Fibroblast of upper back skin (primary cell): ENCODE measurements around the gene ILDR2.

ENCODE experiments used
- DNase-seq: peaks from one replicate; pipeline ENCODE4 v3.0.0-alpha.2; 2013

ILDR2 gene, protein sequence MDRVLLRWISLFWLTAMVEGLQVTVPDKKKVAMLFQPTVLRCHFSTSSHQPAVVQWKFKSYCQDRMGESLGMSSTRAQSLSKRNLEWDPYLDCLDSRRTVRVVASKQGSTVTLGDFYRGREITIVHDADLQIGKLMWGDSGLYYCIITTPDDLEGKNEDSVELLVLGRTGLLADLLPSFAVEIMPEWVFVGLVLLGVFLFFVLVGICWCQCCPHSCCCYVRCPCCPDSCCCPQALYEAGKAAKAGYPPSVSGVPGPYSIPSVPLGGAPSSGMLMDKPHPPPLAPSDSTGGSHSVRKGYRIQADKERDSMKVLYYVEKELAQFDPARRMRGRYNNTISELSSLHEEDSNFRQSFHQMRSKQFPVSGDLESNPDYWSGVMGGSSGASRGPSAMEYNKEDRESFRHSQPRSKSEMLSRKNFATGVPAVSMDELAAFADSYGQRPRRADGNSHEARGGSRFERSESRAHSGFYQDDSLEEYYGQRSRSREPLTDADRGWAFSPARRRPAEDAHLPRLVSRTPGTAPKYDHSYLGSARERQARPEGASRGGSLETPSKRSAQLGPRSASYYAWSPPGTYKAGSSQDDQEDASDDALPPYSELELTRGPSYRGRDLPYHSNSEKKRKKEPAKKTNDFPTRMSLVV

DNA sequence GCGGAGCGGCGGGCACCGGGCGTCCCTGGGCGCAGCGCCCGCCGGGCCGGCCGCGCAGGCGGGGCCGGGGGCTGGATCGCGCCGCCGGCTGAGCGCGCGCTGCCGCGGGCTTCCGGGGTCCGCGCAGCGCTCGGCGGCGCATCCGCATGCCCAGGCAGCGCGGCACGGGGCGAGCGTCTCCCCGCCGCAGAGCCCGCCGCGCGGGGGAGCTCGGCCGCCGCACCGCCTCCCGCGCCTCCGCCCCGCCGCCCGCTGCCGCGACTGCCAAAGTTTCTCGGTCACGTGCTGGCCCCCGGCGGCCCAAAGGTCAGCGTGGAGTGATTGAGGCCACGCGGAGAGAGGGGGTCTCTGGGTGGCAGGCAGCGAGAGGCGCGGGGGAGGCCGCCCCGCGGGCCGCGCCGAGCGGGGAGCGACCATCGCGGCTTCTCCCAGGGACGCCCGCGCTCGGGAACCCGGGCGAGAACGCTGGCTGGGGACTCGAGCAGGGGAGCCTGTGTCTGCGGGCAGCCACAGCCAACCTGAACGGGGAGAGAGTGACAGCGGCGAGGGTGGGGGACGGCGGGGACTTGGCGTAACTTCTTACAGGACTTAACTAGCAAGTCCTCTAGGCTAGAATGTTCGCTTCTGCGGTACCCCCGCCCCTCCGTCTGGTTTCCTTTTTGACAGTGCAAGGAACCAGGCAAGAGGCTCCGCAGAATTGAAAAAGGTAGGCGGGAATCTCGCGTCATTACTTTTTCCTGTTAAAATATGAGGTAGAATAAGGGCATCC, at the start of gene ILDR2:
ILDR2 (minus strand) TSS at position 180 of the 769 bp plus-strand sequence. CDS start 272 bp downstream, outside the sequence.
- peak; percentile 8 for DNase-seq

DNA sequence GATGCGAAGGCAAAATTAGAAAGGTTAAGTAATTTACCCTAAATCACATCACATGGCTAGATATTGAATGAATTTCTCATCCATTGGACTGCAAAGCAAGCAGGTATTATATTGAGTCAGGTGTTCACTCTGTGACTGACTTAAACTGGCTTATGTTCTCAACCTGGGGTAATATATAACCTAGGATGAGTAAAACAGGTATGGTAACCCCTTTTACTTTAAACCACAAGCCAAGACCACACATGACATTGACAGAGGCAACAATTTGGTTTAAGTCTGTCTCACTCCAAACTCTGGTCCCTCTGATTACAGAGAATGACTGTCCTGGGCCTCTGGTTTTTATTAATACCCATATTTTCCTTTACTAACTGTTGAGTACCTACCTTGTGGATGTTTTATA, 47.0 kb upstream of the ILDR2 start:
- DNase-seq, result no peak

DNA sequence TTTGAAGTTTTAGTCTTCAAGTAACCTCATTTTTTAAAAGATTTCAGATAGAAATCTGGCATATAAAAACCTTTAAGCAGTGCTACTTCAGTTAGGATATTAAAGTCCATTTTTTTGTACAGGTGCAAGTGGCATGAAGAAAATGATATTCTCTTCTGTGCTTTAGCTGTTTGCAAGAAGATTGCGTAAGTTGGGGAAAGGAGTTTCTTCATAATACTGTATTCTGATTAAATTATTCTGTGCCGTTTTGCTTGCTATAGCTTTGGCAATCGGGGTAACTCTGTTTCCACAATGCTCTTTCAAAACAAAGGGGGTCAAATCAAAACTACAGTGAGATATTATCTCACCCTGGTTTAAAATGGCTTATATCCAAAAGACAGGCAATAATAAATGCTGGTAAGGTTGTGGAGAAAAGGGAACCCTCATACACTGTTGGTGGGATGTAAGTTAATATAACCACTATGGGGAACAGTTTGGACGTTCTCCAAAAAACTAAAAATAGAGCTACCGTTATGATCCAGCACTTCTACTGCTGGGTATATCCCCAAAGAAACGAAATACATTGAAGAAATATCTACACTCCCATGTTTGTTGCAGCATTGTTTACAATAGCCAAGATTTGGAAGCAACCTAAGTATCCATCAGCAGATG, 40.9 kb upstream of the ILDR2 start:
- DNase-seq, result no peak

DNA sequence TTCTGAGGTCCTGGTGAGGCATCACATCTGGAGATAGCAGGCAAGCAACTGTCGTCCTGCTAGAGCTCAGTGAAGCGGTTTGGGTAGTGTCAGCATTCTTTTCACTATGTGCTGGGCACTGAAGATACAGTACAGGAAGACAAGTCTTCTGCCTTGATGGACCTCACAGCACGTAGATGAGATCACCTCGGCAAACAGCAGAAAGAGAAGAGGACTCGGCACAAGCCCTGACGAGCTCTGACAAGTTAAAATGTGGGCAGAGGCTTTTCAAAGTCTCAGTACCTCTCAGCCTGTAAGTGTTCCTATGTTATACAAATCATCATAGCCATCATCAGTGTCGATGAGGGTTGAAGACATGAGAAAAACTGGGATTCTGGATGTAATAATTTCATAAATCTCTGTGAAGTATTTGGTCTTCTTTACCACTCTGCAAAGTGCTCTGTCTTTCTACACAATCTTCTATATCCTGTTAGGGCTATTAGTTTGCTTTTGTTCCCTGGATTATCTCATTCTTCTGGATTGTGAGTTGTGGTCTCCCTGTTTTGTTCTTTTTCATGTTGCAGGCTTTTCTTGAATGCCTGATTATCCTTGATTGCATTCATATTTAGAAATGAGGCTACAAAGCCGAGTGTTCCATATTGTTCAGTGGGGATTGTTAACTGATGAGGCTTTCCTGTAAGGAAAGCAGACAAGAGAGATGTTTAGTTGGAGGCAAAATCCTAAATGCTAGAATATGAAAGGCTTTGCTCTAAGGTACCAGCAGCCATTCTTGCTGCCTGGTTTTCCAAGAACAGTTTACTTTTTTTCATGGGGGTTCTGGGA, 38.0 kb upstream of the ILDR2 start:
- DNase-seq, result no peak

DNA sequence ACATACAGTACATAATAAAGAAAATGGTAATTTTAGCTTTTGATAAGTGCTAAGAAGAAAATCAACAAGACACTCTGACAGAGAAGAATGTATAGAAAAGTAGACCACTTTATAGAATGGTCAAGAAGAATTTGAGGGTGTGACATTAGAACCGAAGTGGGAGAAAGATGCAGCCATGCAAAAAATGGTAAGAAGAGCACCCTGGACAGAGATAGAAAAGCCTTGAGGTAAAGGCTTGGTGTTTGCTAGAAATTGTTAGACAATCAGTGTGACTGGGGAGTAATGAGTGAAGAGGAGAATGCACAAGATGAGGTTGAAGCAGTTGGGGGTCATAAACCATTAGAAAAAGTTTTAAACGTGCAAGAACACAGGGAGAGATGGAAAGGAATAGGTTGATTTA, 37.2 kb upstream of the ILDR2 start:
- no peak for DNase-seq

DNA sequence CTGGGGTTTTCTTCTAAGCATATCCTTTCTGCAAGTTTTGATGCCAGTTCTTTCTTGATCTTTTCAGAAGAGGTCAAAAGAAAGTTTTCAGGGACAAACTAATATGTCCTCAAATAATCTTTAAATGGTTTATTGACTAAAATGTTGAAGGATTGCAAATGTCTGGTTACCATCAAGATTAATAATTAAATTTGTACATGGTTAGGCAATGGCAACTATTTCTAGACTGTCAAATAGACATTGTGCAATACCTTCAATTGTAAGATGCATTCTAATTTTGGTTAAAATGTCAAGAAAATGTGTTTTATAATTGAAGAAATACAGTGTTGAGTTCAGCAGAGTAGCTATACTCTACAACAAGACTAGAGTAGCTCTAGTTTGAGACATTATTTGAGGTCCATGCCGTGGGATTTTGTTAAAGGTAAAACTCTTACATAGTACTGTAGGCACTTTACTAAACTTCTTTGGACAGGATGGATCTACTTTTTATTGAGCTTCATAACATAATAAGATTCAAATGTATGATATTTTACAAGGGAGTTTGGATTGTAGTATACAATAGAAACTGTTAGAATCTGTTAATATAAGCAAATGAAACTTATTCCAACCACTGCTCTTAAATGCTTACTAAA, 36.3 kb upstream of the ILDR2 start:
- no peak for DNase-seq

DNA sequence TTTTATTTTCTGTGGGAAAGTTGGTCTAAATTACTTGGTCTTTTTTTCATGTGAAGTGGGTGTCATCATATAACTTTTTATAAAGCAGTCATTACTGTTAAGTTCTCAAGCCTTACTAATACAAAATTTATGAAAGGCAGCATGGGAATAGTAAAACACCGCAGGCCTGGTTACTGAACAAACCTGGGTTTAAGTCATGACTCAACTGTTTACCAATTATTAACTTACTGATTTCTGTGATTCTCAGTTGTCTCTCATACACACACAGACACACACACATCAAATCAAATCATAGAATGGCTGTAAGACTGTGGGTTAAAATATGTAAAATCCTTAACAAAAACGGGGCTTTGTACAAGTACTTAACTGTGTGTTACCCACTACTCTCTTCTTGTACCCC, 28.4 kb upstream of the ILDR2 start:
- DNase-seq, result no peak

DNA sequence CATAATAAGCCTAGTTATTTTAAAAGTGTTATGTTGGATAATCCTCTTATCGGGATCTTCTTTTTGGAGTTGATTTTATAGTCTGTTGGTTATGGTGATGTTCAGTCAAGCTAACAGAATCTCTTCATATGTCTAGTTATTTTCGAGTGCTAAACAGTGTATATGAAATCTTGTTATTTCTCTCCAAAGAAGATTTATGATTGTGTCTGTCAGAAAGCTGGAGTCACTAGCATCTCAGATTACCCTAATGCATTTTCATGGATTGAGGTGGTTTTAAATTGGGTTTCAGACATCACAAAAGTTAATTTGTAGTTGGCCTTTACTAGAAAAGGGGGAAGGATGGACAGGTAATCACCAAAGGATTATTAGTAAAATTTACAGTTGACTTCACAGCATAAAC, 27.0 kb upstream of the ILDR2 start:
- DNase-seq, result no peak

DNA sequence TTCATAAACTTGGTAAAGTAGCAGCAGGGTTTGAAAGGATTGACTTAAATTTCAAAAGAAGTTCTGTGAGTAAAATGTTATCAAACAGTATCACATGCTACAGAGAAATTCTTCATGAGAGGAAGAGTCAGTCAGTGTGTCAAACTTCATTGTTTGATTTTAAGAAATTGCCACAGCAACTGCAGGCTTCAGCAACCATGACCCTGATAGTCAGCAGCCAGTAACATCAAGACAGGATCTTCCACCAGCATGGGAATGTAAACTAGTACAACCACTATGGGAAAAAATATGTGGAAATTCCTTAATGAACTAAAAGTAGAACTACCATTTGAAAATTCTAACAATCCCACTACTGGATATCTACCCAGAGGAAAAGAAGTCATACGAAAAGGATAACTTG, 25.2 kb upstream of the ILDR2 start:
- no peak for DNase-seq

DNA sequence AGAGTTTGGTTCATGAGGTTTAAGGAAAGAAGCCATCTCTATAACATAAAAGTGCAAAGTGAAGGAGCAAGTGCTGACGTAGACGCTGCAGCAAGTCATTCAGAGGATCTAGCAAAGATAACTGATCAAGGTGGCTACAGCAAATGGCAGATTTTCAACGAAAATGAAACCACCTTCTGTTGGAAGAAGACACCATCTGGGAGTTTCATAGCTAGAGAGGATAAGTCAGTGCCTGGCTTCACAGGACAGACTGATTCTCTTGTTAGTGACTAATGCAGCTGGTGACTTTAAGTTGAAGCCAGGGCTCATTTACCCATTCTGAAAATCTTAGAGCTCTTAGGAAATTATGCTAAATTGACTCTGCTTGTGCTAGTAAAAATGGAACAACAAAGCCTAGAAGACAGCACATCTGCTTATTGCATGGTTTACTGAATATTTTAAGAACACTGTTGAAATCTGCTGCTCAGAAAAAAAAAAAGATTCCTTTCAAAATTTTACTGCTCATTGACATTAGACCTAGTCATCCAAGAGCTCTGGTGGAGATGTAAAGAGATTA, 24.2 kb upstream of the ILDR2 start:
- no peak for DNase-seq

DNA sequence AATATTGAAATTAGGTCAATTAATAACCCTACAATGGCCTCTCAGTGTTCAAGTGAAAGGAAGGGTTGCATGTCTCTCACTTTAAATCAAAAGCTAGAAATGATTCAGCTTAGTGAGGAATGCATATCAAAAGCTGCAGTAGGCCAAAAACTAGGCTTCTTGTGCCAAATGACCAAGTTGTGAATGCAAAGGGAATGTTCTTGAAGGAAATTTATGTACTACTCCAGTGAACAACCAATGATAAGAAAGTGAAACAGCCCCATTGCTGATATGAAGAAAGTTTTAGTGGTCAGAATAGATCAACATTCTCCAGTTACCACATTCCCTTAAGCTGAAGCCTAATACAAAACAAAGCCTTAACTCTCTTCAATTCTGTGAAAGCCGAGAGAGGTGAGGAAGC, 23.7 kb upstream of the ILDR2 start:
- peak; percentile 17 for DNase-seq

DNA sequence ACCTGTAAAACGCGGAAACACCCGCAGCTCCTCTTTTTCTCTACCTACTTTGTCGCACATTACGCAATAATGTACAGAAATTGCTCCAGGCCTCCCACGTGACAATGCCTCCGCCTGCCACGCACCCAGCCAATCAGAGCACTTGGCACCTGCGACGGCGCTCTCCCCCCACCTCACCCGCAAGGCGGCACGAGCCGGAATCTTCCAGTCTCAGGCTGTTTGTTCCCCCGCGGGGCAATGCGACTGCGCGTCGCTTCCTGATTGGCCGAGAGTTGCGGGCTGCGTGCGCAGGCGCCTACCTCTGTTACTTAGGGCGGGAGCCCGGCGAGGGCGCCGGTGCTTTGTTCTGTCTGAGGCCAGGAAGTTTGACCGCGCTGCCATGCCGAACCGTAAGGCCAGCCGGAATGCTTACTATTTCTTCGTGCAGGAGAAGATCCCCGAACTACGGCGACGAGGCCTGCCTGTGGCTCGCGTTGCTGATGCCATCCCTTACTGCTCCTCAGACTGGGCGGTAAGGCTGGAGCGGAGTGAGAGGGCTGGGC, 13.7 kb upstream of the ILDR2 start, which contains the start of gene MAEL:
MAEL (plus strand) TSS at position 307 of the 542 bp plus-strand sequence; CDS start at position 380, 73 bp downstream.
- no peak for DNase-seq

DNA sequence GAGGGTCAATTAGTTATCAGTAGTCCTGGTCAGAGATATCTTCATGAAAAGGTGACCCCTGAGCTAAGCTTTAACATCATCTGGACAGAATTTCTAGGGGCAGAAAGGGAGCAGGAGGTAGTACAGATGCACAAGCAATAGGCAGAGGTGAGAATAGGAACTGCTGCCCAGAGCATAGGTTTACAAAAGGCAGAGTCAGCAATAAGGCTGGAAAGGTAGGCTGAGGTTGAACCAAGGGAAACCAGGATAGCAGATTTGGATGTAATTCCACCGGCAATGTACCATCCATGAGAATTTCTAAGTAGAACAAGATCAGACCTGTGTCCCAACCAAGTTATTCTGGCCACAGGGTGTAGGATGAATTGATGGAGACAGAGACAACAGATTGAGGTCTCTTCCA, 6.2 kb upstream of the ILDR2 start:
- no peak for DNase-seq

DNA sequence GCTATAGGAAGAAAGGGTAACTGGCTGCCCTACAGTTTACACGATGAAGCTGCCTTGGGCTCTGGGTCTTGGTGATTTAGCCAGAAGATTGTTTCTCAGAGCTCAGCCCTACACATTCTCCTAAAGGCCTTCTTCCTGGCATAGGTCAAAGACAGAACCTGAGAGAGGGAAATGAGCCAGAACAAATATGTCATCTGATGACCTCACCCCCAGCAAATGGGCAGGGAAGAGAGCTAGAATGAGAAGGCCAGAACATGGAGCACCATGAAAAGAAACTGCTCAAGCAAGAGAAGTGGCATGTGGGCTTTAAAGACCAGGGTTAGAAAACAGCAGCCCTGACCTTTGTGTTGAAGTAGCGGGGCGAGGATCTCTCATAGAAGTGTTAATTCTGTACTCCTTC, 5.5 kb upstream of the ILDR2 start:
- no peak for DNase-seq

DNA sequence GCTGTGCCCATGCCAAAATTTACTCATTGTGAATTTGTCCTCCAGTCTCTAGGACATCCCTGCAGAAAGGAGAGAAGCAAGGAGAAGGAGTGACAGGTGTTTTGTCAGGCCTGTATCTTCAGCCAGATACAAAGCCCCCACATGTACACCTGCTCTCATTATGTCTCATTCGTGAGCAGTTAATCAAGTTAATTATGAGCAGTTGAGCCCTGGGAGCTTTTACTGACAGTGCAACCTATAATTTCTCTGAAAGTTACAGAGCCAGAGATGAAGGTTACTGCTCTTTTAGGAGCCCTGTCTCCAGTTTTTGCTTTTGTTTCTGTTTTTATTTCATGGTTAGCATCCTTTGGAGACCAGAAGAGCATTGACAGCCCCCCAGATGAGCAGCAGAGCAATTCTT, 5.0 kb upstream of the ILDR2 start:
- DNase-seq, result no peak

DNA sequence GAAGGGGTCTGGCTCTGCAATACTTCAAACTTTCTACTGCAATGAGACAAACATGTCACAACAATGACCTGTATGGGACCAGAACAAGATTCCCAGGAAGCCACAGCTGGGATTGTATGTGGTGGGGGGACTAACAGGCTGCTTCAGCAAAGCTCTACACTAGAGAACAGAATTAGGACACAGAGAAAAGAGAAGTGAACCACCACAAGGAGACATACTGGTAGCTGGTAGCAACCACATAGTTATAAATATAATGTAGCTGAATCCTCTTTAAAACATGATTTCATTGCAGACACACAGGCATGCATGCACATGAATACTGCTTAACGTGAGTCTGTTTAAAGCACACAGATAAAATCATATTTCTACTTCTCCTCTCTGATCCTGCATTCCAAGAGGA, 3.5 kb upstream of the ILDR2 start:
- DNase-seq, result no peak

DNA sequence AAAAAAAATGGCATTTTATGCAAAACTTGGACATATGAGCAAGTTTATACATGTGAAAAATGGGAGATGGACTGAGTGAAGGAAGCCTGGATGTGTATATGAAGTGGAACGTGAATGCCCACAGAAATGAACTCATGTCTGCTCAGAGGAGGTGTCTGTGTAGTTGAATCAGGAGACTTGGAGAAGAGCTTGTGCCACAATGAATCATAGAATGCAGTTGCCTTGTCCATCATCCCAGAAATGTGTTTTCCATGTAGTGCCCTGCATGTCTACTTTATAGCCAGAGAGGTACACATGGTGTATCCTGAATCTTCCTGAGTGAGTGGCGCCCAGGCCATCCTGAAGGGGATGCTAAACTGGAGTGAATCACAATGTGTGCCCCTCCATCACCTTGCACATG, 2.6 kb upstream of the ILDR2 start:
- no peak for DNase-seq

DNA sequence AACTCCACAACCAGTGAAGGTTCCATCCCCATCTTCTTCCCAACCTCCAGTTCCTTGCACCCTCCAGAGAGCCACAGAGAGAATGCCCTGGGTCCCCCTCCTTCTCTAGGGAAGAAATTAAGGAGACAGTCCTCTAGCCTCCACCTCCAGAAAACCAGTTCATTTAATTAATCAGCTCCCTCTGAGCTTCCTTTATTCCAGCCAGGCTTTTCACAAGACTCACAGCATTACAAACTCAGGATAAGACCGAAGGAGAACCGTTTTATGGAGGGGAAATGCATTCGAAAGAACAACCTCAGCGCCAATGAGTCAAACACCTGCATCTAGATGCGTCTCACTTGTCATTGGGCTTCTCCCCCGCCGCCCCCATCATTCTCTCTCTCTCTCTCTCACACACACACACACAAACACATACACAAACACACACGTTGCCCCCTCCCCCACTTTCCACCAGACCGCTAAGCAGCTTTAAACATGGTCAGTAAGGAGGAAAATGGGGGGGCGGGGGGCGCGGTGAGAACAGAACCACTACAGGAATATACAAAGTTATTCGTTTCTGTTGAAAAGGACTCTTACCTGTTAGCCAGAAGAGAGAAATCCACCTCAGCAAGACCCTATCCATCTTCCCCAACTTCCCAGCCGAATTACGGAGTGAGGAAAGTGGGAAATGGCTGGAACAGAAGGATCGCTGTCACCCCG, 544 bp downstream of the ILDR2 start:
- DNase-seq, result no peak

DNA sequence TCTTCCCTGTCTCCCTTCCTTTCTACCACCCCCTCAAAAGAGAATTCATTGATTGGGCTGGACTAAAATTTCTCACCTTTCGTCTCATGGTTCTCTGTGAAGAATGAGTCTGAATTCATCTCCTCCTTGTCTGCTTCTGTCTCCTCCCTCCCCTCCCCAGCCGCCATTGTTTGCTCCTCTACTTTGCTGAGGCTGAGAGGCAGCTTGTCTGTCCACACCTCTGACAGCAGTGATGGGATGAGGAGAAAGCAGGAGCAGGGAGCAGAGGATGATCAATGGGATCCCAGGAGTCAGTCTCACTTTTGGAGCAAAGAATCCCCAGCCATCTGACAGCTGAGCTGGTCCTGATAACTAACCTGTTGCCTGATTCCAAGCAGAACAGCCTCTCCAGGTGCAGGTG, 2.5 kb downstream of the ILDR2 start:
- DNase-seq, result no peak

DNA sequence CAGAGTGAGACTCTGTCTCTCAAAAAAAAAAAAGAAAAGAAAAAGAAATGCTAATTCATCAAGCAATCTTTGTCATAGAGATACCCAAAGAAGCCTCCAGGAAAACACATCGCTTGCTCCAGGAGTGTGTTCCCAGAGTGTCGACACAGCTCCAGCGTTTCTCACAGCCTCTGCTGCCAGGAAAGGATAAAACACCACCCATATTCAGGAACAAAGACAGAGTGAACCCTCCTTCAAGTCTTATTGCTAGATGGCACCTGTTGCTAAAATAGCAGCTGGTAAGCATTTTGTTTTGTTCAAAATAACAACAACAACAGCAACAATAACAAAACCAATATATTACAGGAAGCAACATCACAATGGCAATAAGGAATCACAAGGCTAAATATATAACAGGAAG, 3.1 kb downstream of the ILDR2 start:
- DNase-seq, result no peak

DNA sequence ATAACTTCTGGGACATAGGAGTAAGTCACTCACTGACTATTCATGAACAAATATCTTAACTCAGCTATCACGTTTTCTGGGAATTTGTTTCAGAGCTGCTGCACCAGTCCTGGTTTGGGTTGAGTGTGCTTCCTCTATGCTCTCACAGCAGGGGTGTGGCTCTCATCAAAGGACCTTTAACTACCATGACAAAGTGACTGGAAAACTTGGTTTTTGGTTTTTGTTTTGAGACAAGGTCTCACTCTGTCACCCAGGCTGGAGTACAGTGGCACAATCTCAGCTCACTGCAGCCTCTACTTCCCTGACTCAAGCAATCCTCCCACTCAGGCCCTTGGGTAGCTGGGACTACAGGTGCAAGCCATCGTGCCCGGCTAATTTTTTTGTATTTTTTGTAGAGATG, 4.1 kb downstream of the ILDR2 start:
- no peak for DNase-seq
